Gastrocnemius medialis (tissue), 4 donors: ENCODE measurements around the gene CDKN1C.

ENCODE experiments used
- POLR2A ChIP-seq, 2 donors: fragments of 450-650 bp; IDR thresholded peaks; one replicate each; pipeline ENCODE4 v1.6.1; 2017; ENCODE audit warnings: antibody characterized with exemption in 2 of 2, mild to moderate bottlenecking in 2 of 2, moderate library complexity in 2 of 2
- TF ChIP-seq, protein P1 (sequence below), 5 experiments: fragments of 450-650 bp in 3 of 5; fragments of 200-600 bp in 2 of 5; sonication (generic) in 2 of 5; IDR thresholded peaks in 4 of 5; conservative IDR thresholded peaks in 1 of 5; 1 replicate in 4 of 5; 2 replicates in 1 of 5; pipeline ENCODE4 v1.5.1; 2016 to 2019; ENCODE audit warnings: antibody characterized with exemption in 5 of 5, mild to moderate bottlenecking in 3 of 5, moderate library complexity in 3 of 5

DNA sequence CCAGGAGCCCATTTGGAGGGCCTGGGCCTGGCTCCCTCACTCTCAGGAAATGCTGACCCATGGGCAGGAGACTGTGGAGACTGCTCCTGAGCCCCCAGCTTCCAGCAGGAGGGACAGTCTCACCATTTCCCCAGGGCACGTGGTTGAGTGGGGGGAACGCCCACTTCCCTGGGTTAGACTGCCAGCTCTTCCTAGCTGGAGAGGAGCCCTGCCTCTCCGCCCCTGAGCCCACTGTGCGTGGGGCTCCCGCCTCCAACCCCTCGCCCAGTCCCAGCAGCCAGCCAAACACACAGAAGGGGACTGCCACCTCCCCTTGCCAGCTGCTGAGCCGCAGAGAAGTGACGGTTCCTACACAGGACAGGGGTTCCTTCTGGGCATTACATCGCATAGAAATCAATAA lies 37.1 kb downstream of the CDKN1C start:
- no peak for TF ChIP-seq POLR2A (IDR thresholded peaks at IDR 0.05)
- TF ChIP-seq, protein P1, sequence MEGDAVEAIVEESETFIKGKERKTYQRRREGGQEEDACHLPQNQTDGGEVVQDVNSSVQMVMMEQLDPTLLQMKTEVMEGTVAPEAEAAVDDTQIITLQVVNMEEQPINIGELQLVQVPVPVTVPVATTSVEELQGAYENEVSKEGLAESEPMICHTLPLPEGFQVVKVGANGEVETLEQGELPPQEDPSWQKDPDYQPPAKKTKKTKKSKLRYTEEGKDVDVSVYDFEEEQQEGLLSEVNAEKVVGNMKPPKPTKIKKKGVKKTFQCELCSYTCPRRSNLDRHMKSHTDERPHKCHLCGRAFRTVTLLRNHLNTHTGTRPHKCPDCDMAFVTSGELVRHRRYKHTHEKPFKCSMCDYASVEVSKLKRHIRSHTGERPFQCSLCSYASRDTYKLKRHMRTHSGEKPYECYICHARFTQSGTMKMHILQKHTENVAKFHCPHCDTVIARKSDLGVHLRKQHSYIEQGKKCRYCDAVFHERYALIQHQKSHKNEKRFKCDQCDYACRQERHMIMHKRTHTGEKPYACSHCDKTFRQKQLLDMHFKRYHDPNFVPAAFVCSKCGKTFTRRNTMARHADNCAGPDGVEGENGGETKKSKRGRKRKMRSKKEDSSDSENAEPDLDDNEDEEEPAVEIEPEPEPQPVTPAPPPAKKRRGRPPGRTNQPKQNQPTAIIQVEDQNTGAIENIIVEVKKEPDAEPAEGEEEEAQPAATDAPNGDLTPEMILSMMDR (IDR thresholded peaks at IDR 0.05 in 4 of 5, conservative IDR thresholded peaks at IDR 0.05 in 1 of 5), result no peak
